ENCODE data around the gene NKAIN4. TPM values are rescaled to one million over a fixed set of nuclear protein-coding genes. Genes with fewer than 3 reads are reported as not detected.

Gene NKAIN4
- total RNA-seq, 1 experiment from 2014 or later: not detected

DNA sequence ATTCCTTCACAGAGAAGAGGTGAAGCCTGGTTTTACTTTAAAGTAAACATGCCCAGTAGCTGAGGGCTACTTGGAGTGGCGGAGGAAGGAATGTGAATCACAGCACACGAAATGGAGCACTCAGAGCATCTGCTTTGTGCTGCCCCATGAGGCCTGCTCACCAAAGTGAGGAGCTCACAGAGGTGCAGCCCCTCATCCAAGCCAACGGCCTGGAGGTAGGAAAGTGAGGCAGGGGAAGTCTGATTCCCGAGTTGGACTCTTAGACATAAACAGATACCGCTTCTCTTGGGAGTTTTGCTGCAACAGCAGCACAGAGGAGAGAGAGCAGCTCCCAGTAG lies 41.9 kb downstream of the NKAIN4 start:
- BruUV-seq (replicated peaks): no TSS peak
- no peak overlapping the region for H3K4me3 ChIP-seq (ENCODE audit: low read depth, low read length, poor library complexity, severe bottlenecking)
- H3K9me3 ChIP-seq (ENCODE audit: low read depth, low read length, poor library complexity, severe bottlenecking): no peaks in the 10 kb centered on the region
- DNase-seq (ENCODE audit: low spot score): no peak
- no peaks in the 10 kb centered on the region for H3K27me3 ChIP-seq (replicated peaks; ENCODE audit: insufficient read depth, low read depth, low read length, poor library complexity)
- ChIA-PET CTCF (no interaction called here), POLR2A (ENCODE audit: low non-redundant PET) (no interaction called here)
- TF ChIP-seq, protein P1, sequence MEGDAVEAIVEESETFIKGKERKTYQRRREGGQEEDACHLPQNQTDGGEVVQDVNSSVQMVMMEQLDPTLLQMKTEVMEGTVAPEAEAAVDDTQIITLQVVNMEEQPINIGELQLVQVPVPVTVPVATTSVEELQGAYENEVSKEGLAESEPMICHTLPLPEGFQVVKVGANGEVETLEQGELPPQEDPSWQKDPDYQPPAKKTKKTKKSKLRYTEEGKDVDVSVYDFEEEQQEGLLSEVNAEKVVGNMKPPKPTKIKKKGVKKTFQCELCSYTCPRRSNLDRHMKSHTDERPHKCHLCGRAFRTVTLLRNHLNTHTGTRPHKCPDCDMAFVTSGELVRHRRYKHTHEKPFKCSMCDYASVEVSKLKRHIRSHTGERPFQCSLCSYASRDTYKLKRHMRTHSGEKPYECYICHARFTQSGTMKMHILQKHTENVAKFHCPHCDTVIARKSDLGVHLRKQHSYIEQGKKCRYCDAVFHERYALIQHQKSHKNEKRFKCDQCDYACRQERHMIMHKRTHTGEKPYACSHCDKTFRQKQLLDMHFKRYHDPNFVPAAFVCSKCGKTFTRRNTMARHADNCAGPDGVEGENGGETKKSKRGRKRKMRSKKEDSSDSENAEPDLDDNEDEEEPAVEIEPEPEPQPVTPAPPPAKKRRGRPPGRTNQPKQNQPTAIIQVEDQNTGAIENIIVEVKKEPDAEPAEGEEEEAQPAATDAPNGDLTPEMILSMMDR (conservative IDR thresholded peaks at IDR 0.05; ENCODE audit: low read depth, low read length): no peak
- no peak for TF ChIP-seq EZH2 (IDR thresholded peaks at IDR 0.05; ENCODE audit: borderline replicate concordance, low read depth, low read length, poor library complexity, severe bottlenecking)
- no peaks in the 10 kb centered on the region for H3K4me1 ChIP-seq (ENCODE audit: insufficient read depth, low read length, poor library complexity, severe bottlenecking)
- intact Hi-C loops (cut with micrococcal nuclease; ENCODE audit: unreplicated experiment): no loop called here
- H3K36me3 ChIP-seq (ENCODE audit: insufficient read depth, low read length, poor library complexity, severe bottlenecking): peaks cover 64% of the 10 kb centered on the region
- no peak overlapping the region for H3K27ac ChIP-seq (ENCODE audit: low read depth, low read length, poor library complexity, severe bottlenecking)

DNA sequence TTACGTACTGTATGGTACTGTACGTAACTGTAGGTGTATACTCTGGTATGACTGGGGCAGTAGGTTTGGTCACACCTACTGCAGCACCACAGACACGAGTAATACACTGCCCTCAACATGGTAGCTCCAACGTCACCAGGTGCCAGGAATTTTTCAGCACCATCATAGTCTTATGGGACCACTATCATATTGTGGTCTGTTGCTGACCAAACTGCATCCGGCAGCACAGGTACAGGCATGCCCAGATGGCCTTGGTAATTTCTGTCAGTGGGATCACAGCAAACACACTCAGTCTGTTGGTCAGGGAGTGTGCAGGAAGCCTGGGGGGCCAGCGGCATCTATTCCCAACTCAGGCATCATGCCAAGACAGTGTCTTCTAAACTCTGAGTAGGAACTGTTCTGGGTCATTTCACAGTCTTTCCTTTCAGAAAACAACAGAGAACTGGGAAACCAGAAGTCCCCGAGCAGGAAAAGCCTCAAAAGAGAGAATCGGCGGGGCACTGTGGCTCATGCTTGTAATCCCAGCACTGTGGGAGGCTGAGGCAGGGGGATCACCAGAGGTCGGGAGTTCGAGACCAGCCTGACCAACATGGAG lies 44.2 kb downstream of the NKAIN4 start:
- intact Hi-C loops (cut with micrococcal nuclease; ENCODE audit: unreplicated experiment): no loop called here
- H3K36me3 ChIP-seq (ENCODE audit: insufficient read depth, low read length, poor library complexity, severe bottlenecking): peaks cover 74% of the 10 kb centered on the region
- H3K4me3 ChIP-seq (ENCODE audit: low read depth, low read length, poor library complexity, severe bottlenecking): no peak overlapping the region
- H3K27ac ChIP-seq (ENCODE audit: low read depth, low read length, poor library complexity, severe bottlenecking): no peak overlapping the region
- no peak for DNase-seq (ENCODE audit: low spot score)
- H3K27me3 ChIP-seq (replicated peaks; ENCODE audit: insufficient read depth, low read depth, low read length, poor library complexity): no peaks in the 10 kb centered on the region
- TF ChIP-seq EZH2 (IDR thresholded peaks at IDR 0.05; ENCODE audit: borderline replicate concordance, low read depth, low read length, poor library complexity, severe bottlenecking): no peak
- TF ChIP-seq, protein P1 (conservative IDR thresholded peaks at IDR 0.05; ENCODE audit: low read depth, low read length): no peak
- BruUV-seq (replicated peaks): no TSS peak
- H3K9me3 ChIP-seq (ENCODE audit: low read depth, low read length, poor library complexity, severe bottlenecking): no peaks in the 10 kb centered on the region
- H3K4me1 ChIP-seq (ENCODE audit: insufficient read depth, low read length, poor library complexity, severe bottlenecking): no peaks in the 10 kb centered on the region
- ChIA-PET CTCF (no interaction called here), POLR2A (ENCODE audit: low non-redundant PET) (no interaction called here)

DNA sequence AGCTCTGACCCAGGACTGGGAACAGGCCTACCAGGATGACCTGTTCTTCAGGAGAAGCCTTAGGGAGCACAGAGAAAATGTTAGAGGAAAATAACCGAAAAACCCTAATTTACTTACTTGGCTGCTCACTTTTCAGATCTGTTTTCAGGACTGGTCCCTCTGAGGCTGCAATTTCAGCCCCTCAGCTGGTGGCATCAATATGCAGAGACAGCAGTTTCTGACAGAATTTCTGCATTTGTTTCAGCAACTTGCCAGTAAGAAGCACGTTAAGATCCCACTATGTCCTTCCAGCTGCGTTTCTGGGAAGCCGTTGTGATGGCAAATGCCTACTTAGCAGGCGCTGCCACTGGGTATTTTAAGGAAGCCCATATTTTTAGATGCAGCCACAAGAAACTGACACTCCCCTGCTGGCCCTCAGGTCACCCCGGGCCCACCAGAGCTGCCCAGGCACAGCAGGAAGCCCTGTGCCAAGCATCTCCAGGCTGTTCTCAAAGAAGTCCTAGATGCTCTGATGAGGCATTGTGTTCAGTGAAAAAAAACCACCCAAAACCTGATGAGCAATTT lies 45.8 kb downstream of the NKAIN4 start:
- no peak overlapping the region for H3K27ac ChIP-seq (ENCODE audit: low read depth, low read length, poor library complexity, severe bottlenecking)
- no peaks in the 10 kb centered on the region for H3K9me3 ChIP-seq (ENCODE audit: low read depth, low read length, poor library complexity, severe bottlenecking)
- no TSS peak for BruUV-seq (replicated peaks)
- no peak for DNase-seq (ENCODE audit: low spot score)
- ChIA-PET POLR2A (ENCODE audit: low non-redundant PET) (no interaction called here), CTCF (no interaction called here)
- H3K36me3 ChIP-seq (ENCODE audit: insufficient read depth, low read length, poor library complexity, severe bottlenecking): peaks cover 72% of the 10 kb centered on the region
- intact Hi-C loops (cut with micrococcal nuclease; ENCODE audit: unreplicated experiment): no loop called here
- no peak overlapping the region for H3K4me3 ChIP-seq (ENCODE audit: low read depth, low read length, poor library complexity, severe bottlenecking)
- H3K4me1 ChIP-seq (ENCODE audit: insufficient read depth, low read length, poor library complexity, severe bottlenecking): no peaks in the 10 kb centered on the region
- no peak for TF ChIP-seq EZH2 (IDR thresholded peaks at IDR 0.05; ENCODE audit: borderline replicate concordance, low read depth, low read length, poor library complexity, severe bottlenecking)
- TF ChIP-seq, protein P1 (conservative IDR thresholded peaks at IDR 0.05; ENCODE audit: low read depth, low read length): no peak
- no peaks in the 10 kb centered on the region for H3K27me3 ChIP-seq (replicated peaks; ENCODE audit: insufficient read depth, low read depth, low read length, poor library complexity)

Measured in A673 (cell line).